Loucy (cell line): ENCODE results near the gene ZNF593.

Source experiments
- H2AFZ ChIP-seq: fragments of 200-600 bp; sonication (generic); 2 replicates; pipeline ENCODE4 v1.6.0; 2016; ENCODE audit warnings: antibody characterized with exemption, mild to moderate bottlenecking, low read length, moderate library complexity
- H3F3A ChIP-seq: fragments of 200-600 bp; 2 replicates; pipeline ENCODE4 v1.6.0; 2016; ENCODE audit warnings: antibody characterized with exemption, low read depth, mild to moderate bottlenecking
- H3K27me3 ChIP-seq: fragments of 200-600 bp; sonication (generic); 2 replicates; pipeline ENCODE4 v1.6.1; 2014; ENCODE audit warnings: low read length, mild to moderate bottlenecking; ENCODE audit not compliant: insufficient read depth, poor library complexity, severe bottlenecking
- H3K36me3 ChIP-seq: fragments of 200-600 bp; sonication (generic); 2 replicates; pipeline ENCODE4 v1.6.1; 2016; ENCODE audit warnings: low read length; ENCODE audit not compliant: insufficient read depth
- H3K4me1 ChIP-seq: fragments of 200-600 bp; sonication (generic); 2 replicates; pipeline ENCODE4 v1.5.1; 2014; ENCODE audit warnings: low read length, mild to moderate bottlenecking; ENCODE audit not compliant: insufficient read depth, poor library complexity, severe bottlenecking
- H3K4me2 ChIP-seq: fragments of 200-600 bp; sonication (generic); 2 replicates; pipeline ENCODE4 v1.6.0; 2014; ENCODE audit warnings: antibody characterized with exemption, low read length, low read depth, mild to moderate bottlenecking; ENCODE audit not compliant: poor library complexity, severe bottlenecking
- H3K4me3 ChIP-seq: fragments of 200-600 bp; sonication (generic); 2 replicates; pipeline ENCODE4 v1.5.1; 2014; ENCODE audit warnings: low read length, mild to moderate bottlenecking, mixed read lengths; ENCODE audit not compliant: poor library complexity, severe bottlenecking
- H3K79me2 ChIP-seq: fragments of 200-600 bp; sonication (generic); 2 replicates; pipeline ENCODE4 v1.6.1; 2014; ENCODE audit warnings: low read length; ENCODE audit not compliant: insufficient read depth
- H3K9ac ChIP-seq: fragments of 200-600 bp; sonication (generic); 2 replicates; pipeline ENCODE4 v1.6.0; 2014; ENCODE audit warnings: mild to moderate bottlenecking, low read depth, low read length, moderate library complexity; ENCODE audit not compliant: poor library complexity, severe bottlenecking
- H3K9me2 ChIP-seq: fragments of 200-600 bp; sonication (generic); replicated peaks from 2 replicates; pipeline ENCODE4 v1.6.1; 2016; ENCODE audit warnings: low read depth, low read length, mixed read lengths
- H3K9me3 ChIP-seq: fragments of 200-600 bp; sonication (generic); 2 replicates; pipeline ENCODE4 v1.6.1; 2014; ENCODE audit warnings: mild to moderate bottlenecking, antibody characterized with exemption, low read length, low read depth; ENCODE audit not compliant: insufficient read depth
- H4K20me1 ChIP-seq: fragments of 200-600 bp; sonication (generic); 2 replicates; pipeline ENCODE4 v1.6.0; 2014; ENCODE audit warnings: antibody characterized with exemption, low read length, mild to moderate bottlenecking; ENCODE audit not compliant: insufficient read depth, poor library complexity, severe bottlenecking
- EZH2phosphoT487 ChIP-seq: fragments of 200-600 bp; IDR thresholded peaks from 2 replicates; pipeline ENCODE4 v1.6.1; 2018; ENCODE audit warnings: antibody characterized with exemption, mild to moderate bottlenecking, moderate library complexity, borderline replicate concordance
- TF ChIP-seq, protein P1 (sequence below): fragments of 200-600 bp; sonication (generic); conservative IDR thresholded peaks from 2 replicates; pipeline ENCODE4 v1.5.1; 2014; ENCODE audit warnings: mild to moderate bottlenecking, antibody characterized with exemption, low read length

ZNF593 gene

DNA sequence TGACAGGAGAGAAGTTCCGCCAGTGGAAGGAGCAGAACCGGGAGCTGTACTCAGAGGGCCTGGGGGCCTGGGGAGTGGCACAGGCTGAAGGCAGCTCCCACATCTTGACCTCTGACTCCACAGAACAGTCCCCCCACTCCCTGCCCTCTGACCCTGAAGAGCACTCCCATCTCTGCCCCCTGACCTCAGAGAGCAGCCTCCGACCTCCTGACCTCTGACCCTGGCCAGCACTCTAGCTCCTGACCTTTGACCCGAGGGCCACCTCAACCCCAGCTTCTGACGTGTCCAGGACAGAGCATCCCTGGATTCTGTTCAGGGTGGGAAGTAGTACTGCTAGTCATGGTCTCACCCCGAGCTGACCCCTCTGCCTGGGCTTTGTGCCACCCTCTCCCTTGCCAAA is 19.6 kb downstream of the ZNF593 start:
- H3K4me1 ChIP-seq = peaks cover 12% of the 10 kb centered on the region
- no peaks in the 10 kb centered on the region for H4K20me1 ChIP-seq
- H3K9ac ChIP-seq = no peak overlapping the region

DNA sequence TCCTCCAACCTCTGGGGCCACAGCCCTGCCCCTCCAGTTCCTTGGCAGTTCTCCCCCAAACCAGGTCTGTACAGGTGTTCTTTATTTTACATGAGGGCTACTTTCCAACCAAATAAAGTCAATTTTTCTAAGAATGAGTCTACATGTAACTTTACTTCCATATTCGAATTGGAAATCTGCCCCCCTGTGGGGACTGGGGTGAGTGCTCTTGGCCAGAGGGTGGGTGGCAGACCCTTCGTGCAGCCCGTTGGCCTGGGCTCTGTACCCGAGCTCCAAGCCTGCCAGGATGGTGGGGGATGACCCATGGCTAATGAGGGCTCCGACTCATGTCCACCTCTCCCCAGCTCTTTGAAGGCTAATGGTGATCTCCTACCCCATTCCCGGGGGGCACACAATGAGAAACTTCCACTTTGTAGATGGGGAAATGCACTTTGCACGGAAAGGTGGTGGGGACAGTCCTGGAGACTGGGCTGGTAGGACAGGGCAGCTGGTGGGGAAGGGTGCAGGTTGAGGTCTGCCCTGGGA is 20.1 kb downstream of the ZNF593 start:
- Histone ChIP-seq H3F3A (no peaks in the 10 kb centered on the region), H3K4me3 (no peak overlapping the region), H3K4me1 (peaks cover 12% of the 10 kb centered on the region), H3K36me3 (no peaks in the 10 kb centered on the region), H3K4me2 (no peak overlapping the region), H3K9me2 (no peaks in the 10 kb centered on the region), H3K9me3 (no peaks in the 10 kb centered on the region), H3K27me3 (no peaks in the 10 kb centered on the region), H3K9ac (no peak overlapping the region), H3K79me2 (no peaks in the 10 kb centered on the region), H2AFZ (no peak overlapping the region), H4K20me1 (no peaks in the 10 kb centered on the region)
- TF ChIP-seq, protein P1, sequence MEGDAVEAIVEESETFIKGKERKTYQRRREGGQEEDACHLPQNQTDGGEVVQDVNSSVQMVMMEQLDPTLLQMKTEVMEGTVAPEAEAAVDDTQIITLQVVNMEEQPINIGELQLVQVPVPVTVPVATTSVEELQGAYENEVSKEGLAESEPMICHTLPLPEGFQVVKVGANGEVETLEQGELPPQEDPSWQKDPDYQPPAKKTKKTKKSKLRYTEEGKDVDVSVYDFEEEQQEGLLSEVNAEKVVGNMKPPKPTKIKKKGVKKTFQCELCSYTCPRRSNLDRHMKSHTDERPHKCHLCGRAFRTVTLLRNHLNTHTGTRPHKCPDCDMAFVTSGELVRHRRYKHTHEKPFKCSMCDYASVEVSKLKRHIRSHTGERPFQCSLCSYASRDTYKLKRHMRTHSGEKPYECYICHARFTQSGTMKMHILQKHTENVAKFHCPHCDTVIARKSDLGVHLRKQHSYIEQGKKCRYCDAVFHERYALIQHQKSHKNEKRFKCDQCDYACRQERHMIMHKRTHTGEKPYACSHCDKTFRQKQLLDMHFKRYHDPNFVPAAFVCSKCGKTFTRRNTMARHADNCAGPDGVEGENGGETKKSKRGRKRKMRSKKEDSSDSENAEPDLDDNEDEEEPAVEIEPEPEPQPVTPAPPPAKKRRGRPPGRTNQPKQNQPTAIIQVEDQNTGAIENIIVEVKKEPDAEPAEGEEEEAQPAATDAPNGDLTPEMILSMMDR = peak; percentile 52
- no peak for TF ChIP-seq EZH2phosphoT487

More for the DNA sequence above, 19.6 kb downstream of the ZNF593 start:
- no peak overlapping the region for H2AFZ ChIP-seq
- no peaks in the 10 kb centered on the region for H3K9me3 ChIP-seq
- no peaks in the 10 kb centered on the region for H3F3A ChIP-seq
- H3K36me3 ChIP-seq = no peaks in the 10 kb centered on the region
- no peak for TF ChIP-seq EZH2phosphoT487
- TF ChIP-seq, protein P1 = no peak
- no peak overlapping the region for H3K4me2 ChIP-seq
- H3K79me2 ChIP-seq = no peaks in the 10 kb centered on the region
- no peaks in the 10 kb centered on the region for H3K9me2 ChIP-seq
- H3K27me3 ChIP-seq = no peaks in the 10 kb centered on the region
- no peak overlapping the region for H3K4me3 ChIP-seq

DNA sequence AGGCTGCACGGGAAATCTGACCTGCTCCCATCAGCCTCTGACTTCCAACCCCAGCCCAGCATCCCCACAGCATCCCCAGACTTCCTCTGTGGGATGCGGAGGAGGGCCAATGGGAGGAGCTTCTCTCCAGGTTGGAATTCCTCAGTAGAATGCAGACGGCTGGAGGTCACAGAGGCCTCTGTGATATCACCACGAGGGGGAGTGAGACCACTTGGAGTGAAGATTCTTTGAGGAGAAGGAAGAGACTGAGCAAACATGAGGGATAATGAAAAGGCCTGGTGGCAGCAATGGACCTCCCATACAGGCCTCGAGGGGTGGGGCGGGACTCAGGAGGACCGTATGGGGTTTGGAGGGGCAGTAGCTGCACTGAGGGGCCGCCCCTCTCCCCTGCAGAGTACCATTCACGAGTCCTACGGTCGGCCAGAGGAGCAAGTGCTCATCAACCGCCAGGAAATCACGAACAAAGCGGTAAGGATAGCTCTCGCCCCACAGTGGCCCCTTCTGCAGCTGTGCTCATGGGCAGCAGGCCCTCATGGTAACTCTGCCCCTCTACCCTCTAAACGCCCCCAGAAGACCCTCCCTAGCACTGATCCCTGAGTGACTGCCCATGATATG is 20.8 kb downstream of the ZNF593 start, which contains the start of gene CATSPER4:
Gene CATSPER4, plus strand, starts transcription at position 230 of the 615 bp plus-strand sequence. Its CDS starts 26 bp downstream, at position 256.
- H3K4me3 ChIP-seq = no peak within 1 kb of the TSS
- TF ChIP-seq, protein P1 = peak; percentile 30
- TF ChIP-seq EZH2phosphoT487 = no peak
- H2AFZ ChIP-seq = 0 out of 2 replicates have a peak within 1 kb of the TSS, but pooled peaks have one; percentile 41
- no peaks in the 10 kb centered on the region for H3K9me3 ChIP-seq
- H3K79me2 ChIP-seq = no peaks in the 10 kb centered on the region
- H3K4me1 ChIP-seq = peaks cover 12% of the 10 kb centered on the region
- peak within 1 kb of the TSS; percentile 67 for H3K4me2 ChIP-seq
- no peaks in the 10 kb centered on the region for H4K20me1 ChIP-seq
- no peaks in the 10 kb centered on the region for H3K27me3 ChIP-seq
- no peaks in the 10 kb centered on the region for H3K36me3 ChIP-seq
- no peak within 1 kb of the TSS for H3K9ac ChIP-seq
- no peaks in the 10 kb centered on the region for H3K9me2 ChIP-seq
- H3F3A ChIP-seq = no peaks in the 10 kb centered on the region
